OCI-LY1 (cell line): ENCODE data around the gene CCR4.
A peak's percentile ranks its signal among the peaks of the same experiment; 100 is the strongest.

ENCODE experiments used
- H2AFZ ChIP-seq: fragments of 200-600 bp; sonication (generic), shearing (Covaris generic); 2 replicates; pipeline ENCODE4 v1.6.0; 2014; ENCODE audit warnings: antibody characterized with exemption, mild to moderate bottlenecking, low read length
- H3F3A ChIP-seq: fragments of 200-600 bp; sonication (generic), shearing (Covaris generic); 2 replicates; pipeline ENCODE4 v1.6.0; 2014; ENCODE audit warnings: mild to moderate bottlenecking, antibody characterized with exemption, low read length, moderate library complexity; ENCODE audit not compliant: insufficient read depth
- H3K27ac ChIP-seq: fragments of 200-600 bp; sonication (generic); 2 replicates; pipeline ENCODE4 v1.5.1; 2014; ENCODE audit warnings: low read length, mixed run types, mild to moderate bottlenecking, low read depth; ENCODE audit not compliant: poor library complexity, severe bottlenecking
- H3K27me3 ChIP-seq: fragments of 200-600 bp; sonication (generic); 2 replicates; pipeline ENCODE4 v1.6.0; 2014; ENCODE audit warnings: antibody characterized with exemption, mild to moderate bottlenecking, low read length, moderate library complexity; ENCODE audit not compliant: insufficient read depth
- H3K36me3 ChIP-seq: fragments of 200-600 bp; sonication (generic); 2 replicates; pipeline ENCODE4 v1.6.1; 2014; ENCODE audit warnings: mild to moderate bottlenecking, antibody characterized with exemption, low read length, moderate library complexity, mixed read lengths; ENCODE audit not compliant: insufficient read depth
- H3K4me1 ChIP-seq: fragments of 200-600 bp; sonication (generic); 2 replicates; pipeline ENCODE4 v1.5.1; 2014; ENCODE audit warnings: mild to moderate bottlenecking, low read length, moderate library complexity; ENCODE audit not compliant: insufficient read depth, severe bottlenecking
- H3K4me2 ChIP-seq: fragments of 200-600 bp; sonication (generic), shearing (Covaris generic); 2 replicates; pipeline ENCODE4 v1.6.1; 2014; ENCODE audit warnings: low read length
- H3K4me3 ChIP-seq: fragments of 200-600 bp; sonication (generic); 2 replicates; pipeline ENCODE4 v1.5.1; 2014; ENCODE audit warnings: low read length, low read depth, mild to moderate bottlenecking, mixed read lengths; ENCODE audit not compliant: poor library complexity, severe bottlenecking
- H3K79me2 ChIP-seq: fragments of 200-600 bp; shearing (Covaris generic); 2 replicates; pipeline ENCODE4 v1.6.1; 2016; ENCODE audit warnings: mixed run types, low read length, mixed read lengths; ENCODE audit not compliant: insufficient read depth
- H3K9ac ChIP-seq: fragments of 200-600 bp; sonication (generic), shearing (Covaris generic); 2 replicates; pipeline ENCODE4 v1.6.1; 2014; ENCODE audit warnings: mild to moderate bottlenecking, low read length, mixed read lengths
- H3K9me2 ChIP-seq: fragments of 200-600 bp; sonication (generic), shearing (Covaris generic); 2 replicates; pipeline ENCODE4 v1.6.1; 2014; ENCODE audit warnings: low read depth, mild to moderate bottlenecking, low read length, mixed read lengths
- H3K9me3 ChIP-seq: fragments of 200-600 bp; shearing (Covaris generic); 2 replicates; pipeline ENCODE4 v1.6.1; 2014; ENCODE audit warnings: low read length, mixed read lengths
- H4K20me1 ChIP-seq: fragments of 200-600 bp; sonication (generic), shearing (Covaris generic); 2 replicates; pipeline ENCODE4 v1.6.0; 2016; ENCODE audit warnings: mild to moderate bottlenecking, low read length; ENCODE audit not compliant: insufficient read depth
- CTCF ChIP-seq: fragments of 200-600 bp; sonication (generic), shearing (Covaris generic); IDR thresholded peaks from 2 replicates; pipeline ENCODE4 v1.5.1; 2017; ENCODE audit warnings: mild to moderate bottlenecking, antibody characterized with exemption, low read length, moderate library complexity, mixed read lengths
- EZH2 ChIP-seq: fragments of 200-600 bp; sonication (generic), shearing (Covaris generic); IDR thresholded peaks from 2 replicates; pipeline ENCODE4 v1.8.0; 2017; ENCODE audit warnings: borderline replicate concordance, mixed run types, mild to moderate bottlenecking, antibody characterized with exemption, low read length, moderate library complexity, mixed read lengths

CCR4 gene

DNA sequence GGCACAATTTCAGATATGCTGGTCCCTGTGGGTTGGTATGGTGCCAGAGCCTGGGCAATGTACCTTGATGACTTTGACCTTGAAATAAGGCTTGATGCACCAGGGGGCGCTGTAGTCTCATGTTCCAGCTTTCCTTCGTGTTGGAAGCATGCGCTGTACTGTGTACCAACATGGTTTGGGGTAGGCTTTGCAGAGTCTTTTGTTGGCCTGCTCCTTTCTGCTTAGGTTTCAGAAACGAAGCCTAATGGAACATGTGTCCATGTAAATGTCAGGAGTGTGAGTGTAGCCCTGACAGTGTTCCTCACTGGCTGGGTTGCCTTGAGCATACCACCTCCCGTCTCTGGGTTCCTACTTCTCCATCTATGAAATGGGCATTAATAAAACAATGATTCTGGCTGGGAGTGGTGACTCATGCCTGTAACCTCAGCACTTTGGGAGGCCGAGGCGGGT lies 3.6 kb upstream of the CCR4 start:
- no peak overlapping the region for H2AFZ ChIP-seq
- H3K27me3 ChIP-seq: no peaks in the 10 kb centered on the region
- TF ChIP-seq CTCF: peak; percentile 89
- TF ChIP-seq EZH2: no peak
- H3K36me3 ChIP-seq: no peaks in the 10 kb centered on the region
- no peaks in the 10 kb centered on the region for H3K9me3 ChIP-seq
- no peak overlapping the region for H3K4me2 ChIP-seq
- H3F3A ChIP-seq: no peaks in the 10 kb centered on the region
- H3K4me1 ChIP-seq: peaks cover 5% of the 10 kb centered on the region
- H3K4me3 ChIP-seq: no peak overlapping the region
- no peak overlapping the region for H3K27ac ChIP-seq
- no peak overlapping the region for H3K9ac ChIP-seq
- H3K79me2 ChIP-seq: no peaks in the 10 kb centered on the region
- H4K20me1 ChIP-seq: no peaks in the 10 kb centered on the region
- H3K9me2 ChIP-seq: no peaks in the 10 kb centered on the region

DNA sequence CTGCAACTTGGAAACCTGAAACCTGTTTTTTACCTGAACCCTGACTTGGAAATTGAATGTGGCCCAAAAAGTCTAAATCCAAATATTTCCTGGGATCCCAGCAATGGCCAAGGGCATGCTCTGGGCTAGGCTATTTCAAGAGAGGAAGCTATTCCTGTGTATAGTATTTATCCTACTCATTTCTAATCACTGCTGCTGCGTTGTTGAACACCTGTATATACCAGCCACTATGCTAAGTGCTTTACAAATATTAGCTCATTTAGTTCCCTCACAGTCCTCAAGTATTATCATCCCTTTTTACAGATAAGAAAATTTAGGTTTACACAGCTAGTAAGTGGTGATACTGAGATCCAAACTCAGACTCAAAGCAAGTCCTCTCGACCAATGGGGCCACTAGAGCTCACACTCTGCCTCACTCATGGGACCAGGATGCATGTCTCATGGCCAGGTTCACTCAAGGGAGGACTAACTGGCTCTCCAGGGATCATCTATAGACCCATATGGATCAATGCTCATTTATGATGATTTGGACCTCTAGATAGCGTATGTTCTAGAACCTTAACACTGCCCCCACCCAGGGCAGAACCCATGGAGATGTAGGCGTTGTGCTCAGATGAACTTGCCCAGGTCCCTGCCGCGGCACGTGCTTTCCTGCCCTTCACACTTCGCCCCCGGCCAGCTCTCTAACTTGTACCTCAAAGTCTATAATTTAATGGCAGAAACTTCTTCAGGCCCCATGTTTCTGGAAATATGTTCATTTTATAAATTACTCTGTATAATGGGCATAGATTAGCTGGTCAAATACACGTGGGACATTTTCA lies 2.6 kb upstream of the CCR4 start:
- Histone ChIP-seq H3K79me2 (no peaks in the 10 kb centered on the region), H3K36me3 (no peaks in the 10 kb centered on the region), H2AFZ (no peak overlapping the region), H3K9ac (no peak overlapping the region), H3K9me2 (no peaks in the 10 kb centered on the region), H3K4me1 (peaks cover 5% of the 10 kb centered on the region), H3K27ac (no peak overlapping the region), H4K20me1 (no peaks in the 10 kb centered on the region), H3K27me3 (no peaks in the 10 kb centered on the region), H3K4me3 (no peak overlapping the region), H3K4me2 (no peak overlapping the region), H3K9me3 (no peaks in the 10 kb centered on the region), H3F3A (no peaks in the 10 kb centered on the region)
- TF ChIP-seq EZH2 (no peak), CTCF (no peak)

DNA sequence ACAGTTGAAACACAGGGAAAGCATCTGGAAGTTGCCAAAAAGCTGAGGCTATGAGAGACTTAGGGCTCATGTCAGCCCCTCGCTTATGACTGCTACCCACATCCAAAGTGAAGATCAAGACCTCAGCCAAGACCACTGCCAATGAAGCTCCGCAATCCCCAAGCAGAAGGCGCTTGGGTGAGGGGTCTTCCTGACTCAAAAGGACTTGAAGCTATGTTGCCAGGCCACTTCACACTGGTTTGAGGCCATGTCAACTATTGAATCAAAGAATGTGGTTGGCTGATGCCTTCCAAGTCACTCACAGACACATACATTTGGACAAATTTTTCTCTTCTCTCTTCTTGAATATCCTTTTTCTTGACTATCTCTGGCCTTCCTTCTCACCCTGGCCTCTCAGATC lies 928 bp upstream of the CCR4 start:
- Histone ChIP-seq H3K4me3 (no peak overlapping the region), H3K27ac (no peak overlapping the region), H3K36me3 (no peaks in the 10 kb centered on the region), H3K9me2 (no peaks in the 10 kb centered on the region), H3K27me3 (no peaks in the 10 kb centered on the region), H2AFZ (no peak overlapping the region), H3K9me3 (no peaks in the 10 kb centered on the region), H3K79me2 (no peaks in the 10 kb centered on the region), H3K9ac (no peak overlapping the region), H3F3A (no peaks in the 10 kb centered on the region), H4K20me1 (no peaks in the 10 kb centered on the region), H3K4me1 (peaks cover 5% of the 10 kb centered on the region), H3K4me2 (no peak overlapping the region)
- no peak for TF ChIP-seq EZH2
- TF ChIP-seq CTCF: no peak
